Astrocyte (in vitro differentiated cells and primary cell): ENCODE measurements around the gene TAF4. TPM values are rescaled to one million over a fixed set of nuclear protein-coding genes. Genes with fewer than 3 reads are reported as not detected.

Experiments
- DNase-seq: peaks from one replicate; pipeline ENCODE4 v3.0.0-alpha.2; 2010; ENCODE audit warnings: low read depth
- FAIRE-seq: peaks from 2 replicates; lab custom pipeline; 2011; peaks lifted over from hg19 to GRCh38; lab: Jason Lieb, UNC
- H2AFZ ChIP-seq: 2 replicates; pipeline ENCODE4 v1.6.0; 2012; ENCODE audit warnings: low read depth, low read length, inconsistent platforms
- H3K27ac ChIP-seq: 2 replicates; pipeline ENCODE4 v1.5.1; 2011; ENCODE audit warnings: low read depth, low read length, inconsistent platforms
- H3K27me3 ChIP-seq: 2 replicates; pipeline ENCODE4 v1.6.0; 2011; ENCODE audit warnings: low read length, inconsistent platforms; ENCODE audit not compliant: insufficient read depth
- H3K36me3 ChIP-seq: 2 replicates; pipeline ENCODE4 v1.5.1; 2011; ENCODE audit warnings: low read length, inconsistent platforms; ENCODE audit not compliant: insufficient read depth
- H3K4me1 ChIP-seq: 2 replicates; pipeline ENCODE4 v1.5.1; 2011; ENCODE audit warnings: low read length, inconsistent platforms; ENCODE audit not compliant: insufficient read depth
- H3K4me2 ChIP-seq: 2 replicates; pipeline ENCODE4 v1.6.0; 2012; ENCODE audit warnings: low read length, inconsistent platforms
- H3K4me3 ChIP-seq: 2 replicates; pipeline ENCODE4 v1.5.1; 2011; ENCODE audit warnings: low read depth, mild to moderate bottlenecking, low read length, inconsistent platforms; ENCODE audit not compliant: insufficient read depth
- H3K79me2 ChIP-seq: 2 replicates; pipeline ENCODE4 v1.6.0; 2012; ENCODE audit warnings: mild to moderate bottlenecking, low read length, inconsistent platforms; ENCODE audit not compliant: insufficient read depth
- H3K9ac ChIP-seq: 2 replicates; pipeline ENCODE4 v1.6.0; 2012; ENCODE audit warnings: mild to moderate bottlenecking, low read length, inconsistent platforms
- H3K9me3 ChIP-seq: 2 replicates; pipeline ENCODE4 v1.5.1; 2012; ENCODE audit warnings: low read depth, mild to moderate bottlenecking, low read length, inconsistent platforms; ENCODE audit not compliant: insufficient read depth
- H4K20me1 ChIP-seq: 2 replicates; pipeline ENCODE4 v1.6.0; 2012; ENCODE audit warnings: low read length, inconsistent platforms; ENCODE audit not compliant: insufficient read depth
- H3K27ac Mint-ChIP-seq: one replicate; pipeline ENCODE4 v1.8.0; 2021; ENCODE audit warnings: mild to moderate bottlenecking, mixed read lengths; ENCODE audit not compliant: unreplicated experiment
- H3K27me3 Mint-ChIP-seq: one replicate; pipeline ENCODE4 v1.8.0; 2021; ENCODE audit warnings: low read depth, mixed read lengths; ENCODE audit not compliant: unreplicated experiment
- H3K36me3 Mint-ChIP-seq: one replicate; pipeline ENCODE4 v1.8.0; 2021; ENCODE audit warnings: low read depth, mixed read lengths; ENCODE audit not compliant: unreplicated experiment
- H3K4me1 Mint-ChIP-seq: one replicate; pipeline ENCODE4 v1.8.0; 2021; ENCODE audit warnings: low read depth, mixed read lengths; ENCODE audit not compliant: unreplicated experiment
- H3K4me3 Mint-ChIP-seq: one replicate; pipeline ENCODE4 v1.8.0; 2021; ENCODE audit warnings: mild to moderate bottlenecking, moderate library complexity, mixed read lengths; ENCODE audit not compliant: unreplicated experiment
- H3K9me3 Mint-ChIP-seq: one replicate; pipeline ENCODE4 v1.8.0; 2021; ENCODE audit warnings: mild to moderate bottlenecking, mixed read lengths; ENCODE audit not compliant: unreplicated experiment
- EZH2 ChIP-seq: IDR thresholded peaks from 2 replicates; pipeline ENCODE4 v1.6.1; 2012; ENCODE audit warnings: mild to moderate bottlenecking, low read length, inconsistent platforms; ENCODE audit not compliant: insufficient read depth
- total RNA-seq: library from RNA; stranded (reverse); gene quantifications from 2 replicates; pipeline ENCODE4 v1.2.1, GENCODE V29; 2021
- TF ChIP-seq, protein P1 (sequence below): IDR thresholded peaks from 2 replicates; pipeline ENCODE4 v1.5.1; 2011; ENCODE audit warnings: low read depth, mild to moderate bottlenecking, inconsistent platforms, low read length, moderate library complexity; ENCODE audit not compliant: insufficient read depth

Gene TAF4
- total RNA-seq, 1 donor from 2014 or later, result 11.8 TPM

DNA sequence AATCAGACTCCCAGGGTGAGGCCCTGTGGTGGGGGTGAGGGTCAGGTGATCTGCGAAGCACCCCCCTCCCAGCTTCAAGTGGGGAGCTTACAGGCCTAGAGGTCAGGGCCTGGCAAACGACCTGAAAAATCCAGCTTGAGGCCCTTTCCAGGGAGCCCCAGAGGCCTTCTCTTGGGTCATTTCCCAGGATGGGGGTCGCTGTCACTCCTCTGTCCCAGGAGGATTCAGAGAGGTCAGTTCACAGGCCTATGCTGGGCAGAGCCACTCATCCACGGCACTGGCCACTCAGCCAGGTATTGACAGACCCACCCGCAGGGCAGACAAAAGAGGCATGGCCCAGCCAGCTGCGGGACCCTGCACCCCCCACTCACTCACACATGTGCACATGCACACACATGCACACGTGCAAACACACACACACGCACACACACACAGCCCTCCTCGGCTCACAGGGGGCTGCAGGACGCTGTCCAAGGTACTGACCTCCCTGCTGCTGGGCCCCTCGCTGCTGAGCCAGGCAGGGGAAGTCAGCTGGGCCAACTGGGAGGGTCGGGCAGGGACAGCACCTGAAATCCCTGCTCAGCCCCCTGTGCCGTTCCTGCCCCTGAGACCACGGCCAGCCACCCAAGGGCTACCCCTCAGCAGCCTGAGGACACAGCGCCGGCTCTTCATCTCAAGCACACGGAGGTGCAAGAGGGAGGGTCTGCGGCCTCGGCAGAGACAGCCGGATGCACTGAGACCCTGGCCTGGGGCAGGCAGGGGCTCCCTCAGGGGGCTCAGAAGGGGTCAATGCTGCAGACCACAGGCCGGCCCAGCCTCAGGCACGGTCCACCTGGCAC, 113.8 kb downstream of the TAF4 start:
- no peaks in the 10 kb centered on the region for H3K9me3 ChIP-seq
- Mint-ChIP-seq H3K4me3 (no peak overlapping the region), H3K4me1 (peaks cover 9% of the 10 kb centered on the region), H3K27ac (no peak overlapping the region), H3K27me3 (peaks cover 24% of the 10 kb centered on the region), H3K9me3 (no peaks in the 10 kb centered on the region), H3K36me3 (no peaks in the 10 kb centered on the region)
- no peaks in the 10 kb centered on the region for H3K36me3 ChIP-seq
- DNase-seq (peak; percentile 15), FAIRE-seq (no peak)
- no peak overlapping the region for H3K4me3 ChIP-seq
- H3K27me3 ChIP-seq, result peaks cover 17% of the 10 kb centered on the region
- no peak overlapping the region for H2AFZ ChIP-seq
- TF ChIP-seq, protein P1, sequence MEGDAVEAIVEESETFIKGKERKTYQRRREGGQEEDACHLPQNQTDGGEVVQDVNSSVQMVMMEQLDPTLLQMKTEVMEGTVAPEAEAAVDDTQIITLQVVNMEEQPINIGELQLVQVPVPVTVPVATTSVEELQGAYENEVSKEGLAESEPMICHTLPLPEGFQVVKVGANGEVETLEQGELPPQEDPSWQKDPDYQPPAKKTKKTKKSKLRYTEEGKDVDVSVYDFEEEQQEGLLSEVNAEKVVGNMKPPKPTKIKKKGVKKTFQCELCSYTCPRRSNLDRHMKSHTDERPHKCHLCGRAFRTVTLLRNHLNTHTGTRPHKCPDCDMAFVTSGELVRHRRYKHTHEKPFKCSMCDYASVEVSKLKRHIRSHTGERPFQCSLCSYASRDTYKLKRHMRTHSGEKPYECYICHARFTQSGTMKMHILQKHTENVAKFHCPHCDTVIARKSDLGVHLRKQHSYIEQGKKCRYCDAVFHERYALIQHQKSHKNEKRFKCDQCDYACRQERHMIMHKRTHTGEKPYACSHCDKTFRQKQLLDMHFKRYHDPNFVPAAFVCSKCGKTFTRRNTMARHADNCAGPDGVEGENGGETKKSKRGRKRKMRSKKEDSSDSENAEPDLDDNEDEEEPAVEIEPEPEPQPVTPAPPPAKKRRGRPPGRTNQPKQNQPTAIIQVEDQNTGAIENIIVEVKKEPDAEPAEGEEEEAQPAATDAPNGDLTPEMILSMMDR, result no peak
- no peak for TF ChIP-seq EZH2
- no peak overlapping the region for H3K27ac ChIP-seq
- H4K20me1 ChIP-seq, result no peaks in the 10 kb centered on the region
- no peaks in the 10 kb centered on the region for H3K79me2 ChIP-seq
- H3K4me1 ChIP-seq, result peaks cover 3% of the 10 kb centered on the region
- H3K9ac ChIP-seq, result no peak overlapping the region
- no peak overlapping the region for H3K4me2 ChIP-seq

DNA sequence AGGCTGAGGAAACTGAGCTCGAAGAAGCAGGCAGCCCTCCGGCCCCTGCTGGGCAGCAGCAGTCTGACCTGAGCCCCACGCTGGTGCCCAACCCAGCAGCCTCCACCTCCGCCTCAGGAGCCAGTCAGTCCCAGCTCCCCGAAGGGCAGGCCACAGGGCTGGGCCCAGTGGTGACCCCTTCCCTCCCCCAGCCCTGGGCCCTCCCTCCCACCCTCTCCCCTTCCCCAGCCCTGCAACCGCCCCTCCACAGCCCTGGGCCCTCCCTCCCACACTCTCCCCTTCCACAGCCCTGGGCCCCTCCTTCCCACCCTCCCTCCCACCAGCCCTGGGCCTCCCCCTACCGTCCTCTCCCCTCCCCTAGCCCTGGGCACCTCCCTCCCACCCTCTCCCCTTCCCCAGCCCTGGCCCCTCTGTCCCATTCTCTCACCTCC, 115.0 kb downstream of the TAF4 start:
- H3K27me3 Mint-ChIP-seq, result peaks cover 24% of the 10 kb centered on the region
- H3K4me1 ChIP-seq, result no peaks in the 10 kb centered on the region
- no peaks in the 10 kb centered on the region for H4K20me1 ChIP-seq
- H3K4me2 ChIP-seq, result no peak overlapping the region
- DNase-seq, result no peak
- TF ChIP-seq, protein P1, result no peak
- no peak for TF ChIP-seq EZH2
- H3K9me3 Mint-ChIP-seq, result no peaks in the 10 kb centered on the region
- H3K4me3 ChIP-seq, result no peak overlapping the region
- H3K36me3 ChIP-seq, result no peaks in the 10 kb centered on the region
- H3K27me3 ChIP-seq, result peaks cover 17% of the 10 kb centered on the region
- no peak overlapping the region for H3K27ac ChIP-seq
- no peaks in the 10 kb centered on the region for H3K79me2 ChIP-seq
- no peak overlapping the region for H2AFZ ChIP-seq
- H3K9me3 ChIP-seq, result no peaks in the 10 kb centered on the region
- H3K4me1 Mint-ChIP-seq, result no peaks in the 10 kb centered on the region
- no peak overlapping the region for H3K9ac ChIP-seq
- no peak overlapping the region for H3K4me3 Mint-ChIP-seq
- H3K27ac Mint-ChIP-seq, result no peak overlapping the region
- no peak for FAIRE-seq
- no peaks in the 10 kb centered on the region for H3K36me3 Mint-ChIP-seq
